Measurements from ENCODE around the gene ELL. TPM values are rescaled to one million over a fixed set of nuclear protein-coding genes. Genes with fewer than 3 reads are reported as not detected.

ELL gene
- total and polyA plus RNA-seq, 2 donors (not counting 3 experiments of a cell fraction or from before 2014, with no cell fraction given): 9.9 to 18.2 TPM

DNA sequence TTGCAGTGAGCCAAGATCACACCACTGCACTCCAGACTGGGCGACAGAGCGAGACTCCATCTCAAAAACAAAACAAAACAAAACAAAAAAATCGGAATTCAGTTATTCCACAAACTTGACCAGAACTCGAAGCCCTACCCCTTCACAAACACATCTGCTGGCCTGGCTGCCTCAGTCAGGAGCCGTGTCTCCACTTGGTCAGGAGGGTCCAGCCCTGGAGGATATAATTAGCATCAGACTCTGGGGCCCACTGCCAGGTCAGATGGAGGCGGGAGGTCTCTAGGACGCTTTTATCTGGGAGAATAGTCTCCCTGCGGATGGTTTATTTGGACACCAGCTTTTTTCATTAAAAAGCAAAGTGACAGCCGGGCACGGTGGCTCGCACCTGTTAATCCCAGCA is 8.0 kb downstream of the ELL start:
- no peak overlapping the region for H3K4me3 ChIP-seq (replicated peaks in 1 of 3; ENCODE audit: insufficient read depth in 1 of 3, low read depth in 1 of 3, low read length in 3 of 3)
- DNase-seq (ENCODE audit: low read depth, low spot score): no peak
- dilution Hi-C loops (cut with MboI; ENCODE audit: extremely low pct_ligation_motif_present, low sequenced_read_pairs) (no loop called here), intact Hi-C loops (cut with micrococcal nuclease) (no loop called here)
- peaks cover 2% of the 10 kb centered on the region for H4K20me1 ChIP-seq (replicated peaks; ENCODE audit: control insufficient read depth, extremely low read depth, insufficient read depth, low read length)
- no peaks in the 10 kb centered on the region for H3K27me3 ChIP-seq (ENCODE audit: control insufficient read depth in 2 of 2, insufficient read depth in 2 of 2, low read length in 2 of 2)
- FAIRE-seq: no peak
- CTCF ChIA-PET: interaction anchor here (0.9 kb wide), 1 partner anchor 52 kb away, joined by 3 read pairs; no protein-coding TSS in a partner anchor
- H3K9me3 ChIP-seq (replicated peaks; ENCODE audit: control insufficient read depth, insufficient read depth, low read length): no peaks in the 10 kb centered on the region
- H3K79me2 ChIP-seq (ENCODE audit: control insufficient read depth, insufficient read depth, low read length): peaks cover 76% of the 10 kb centered on the region
- H2AFZ ChIP-seq (ENCODE audit: low read depth, low read length): no peak overlapping the region
- H3K4me1 ChIP-seq (ENCODE audit: control insufficient read depth, extremely low read depth, insufficient read depth, low read length): peaks cover 14% of the 10 kb centered on the region
- no peak overlapping the region for H3K9ac ChIP-seq (replicated peaks; ENCODE audit: extremely low read depth, insufficient read depth, low read length)
- no peak overlapping the region for H3K27ac ChIP-seq (ENCODE audit: insufficient read depth, low read depth, low read length)
- no peaks in the 10 kb centered on the region for H3K36me3 ChIP-seq (ENCODE audit: control insufficient read depth in 2 of 2, extremely low read depth in 1 of 2, insufficient read depth in 2 of 2, low read length in 2 of 2)
- no peak overlapping the region for H3K4me2 ChIP-seq (ENCODE audit: insufficient read depth, low read length)
- no TSS peak for BruUV-seq (replicated peaks)
- POLR2A ChIA-PET: no interaction called here
- TF ChIP-seq, protein P1, sequence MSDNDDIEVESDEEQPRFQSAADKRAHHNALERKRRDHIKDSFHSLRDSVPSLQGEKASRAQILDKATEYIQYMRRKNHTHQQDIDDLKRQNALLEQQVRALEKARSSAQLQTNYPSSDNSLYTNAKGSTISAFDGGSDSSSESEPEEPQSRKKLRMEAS (IDR thresholded peaks at IDR 0.05; ENCODE audit: insufficient read depth, insufficient read length): no peak
- TF ChIP-seq EZH2 (IDR thresholded peaks at IDR 0.05; ENCODE audit: borderline replicate concordance, low read depth, low read length, severe bottlenecking) (no peak), POLR2A (IDR thresholded peaks at IDR 0.05; ENCODE audit: low read depth, low read length) (no peak), FOS (IDR thresholded peaks at IDR 0.05; ENCODE audit: borderline replicate concordance, insufficient read depth, low read length) (no peak), MYC (IDR thresholded peaks at IDR 0.05; ENCODE audit: low read depth, low read length) (no peak), CTCF (IDR thresholded peaks at IDR 0.05; ENCODE audit: extremely low read depth in 1 of 2, insufficient read depth in 1 of 2, low read depth in 1 of 2, low read length in 2 of 2) (no peak), JUN (IDR thresholded peaks at IDR 0.05; ENCODE audit: borderline replicate concordance, insufficient read depth, insufficient read length, low read depth) (no peak), GATA2 (IDR thresholded peaks at IDR 0.05; ENCODE audit: insufficient read depth, insufficient read length, low read depth, low read length) (no peak), POLR2AphosphoS5 (IDR thresholded peaks at IDR 0.05; ENCODE audit: insufficient read depth, low read depth, low read length) (no peak)
- H3K9me1 ChIP-seq (replicated peaks; ENCODE audit: control insufficient read depth, extremely low read depth, insufficient read depth, low read length): no peaks in the 10 kb centered on the region
